Measurements from ENCODE around the gene TTC28.

Gene TTC28

GRCh38 chr22:28147401-28147800, 532.2 kb downstream of the TTC28 start:
- Histone ChIP-seq H3K9me3 (ENCODE audit: control insufficient read depth, insufficient read depth, low read depth, low read length) (no peaks in the 10 kb centered on the region), H3K4me3 (ENCODE audit: low read depth, low read length) (no peak overlapping the region), H3K4me1 (ENCODE audit: control insufficient read depth, insufficient read depth, low read length) (peaks cover 7% of the 10 kb centered on the region), H3K36me3 (ENCODE audit: control insufficient read depth in 2 of 2, insufficient read depth in 1 of 2, low read length in 2 of 2) (no peaks in the 10 kb centered on the region), H3K27ac (ENCODE audit: extremely low read depth, low read depth, low read length) (no peak overlapping the region)
- POLR2A ChIA-PET = no interaction called here
- no peak for TF ChIP-seq ZNF843 (tag by site-specific recombination; IDR thresholded peaks at IDR 0.05)
- no peak for TF ChIP-seq BCL11A (tag by site-specific recombination; IDR thresholded peaks at IDR 0.05; ENCODE audit: low read depth)
- no peak for TF ChIP-seq SCRT2 (tag by site-specific recombination; IDR thresholded peaks at IDR 0.05)
- no peak for TF ChIP-seq ZNF350 (tag by site-specific recombination; IDR thresholded peaks at IDR 0.05)
- no peak for TF ChIP-seq ZNF610 (tag by site-specific recombination; IDR thresholded peaks at IDR 0.05; ENCODE audit: borderline replicate concordance)
- TF ChIP-seq OSR2 (tag by site-specific recombination; IDR thresholded peaks at IDR 0.05) = no peak
- no peak for TF ChIP-seq ZNF311 (tag by site-specific recombination; IDR thresholded peaks at IDR 0.05; ENCODE audit: borderline replicate concordance)
- TF ChIP-seq, protein P1, sequence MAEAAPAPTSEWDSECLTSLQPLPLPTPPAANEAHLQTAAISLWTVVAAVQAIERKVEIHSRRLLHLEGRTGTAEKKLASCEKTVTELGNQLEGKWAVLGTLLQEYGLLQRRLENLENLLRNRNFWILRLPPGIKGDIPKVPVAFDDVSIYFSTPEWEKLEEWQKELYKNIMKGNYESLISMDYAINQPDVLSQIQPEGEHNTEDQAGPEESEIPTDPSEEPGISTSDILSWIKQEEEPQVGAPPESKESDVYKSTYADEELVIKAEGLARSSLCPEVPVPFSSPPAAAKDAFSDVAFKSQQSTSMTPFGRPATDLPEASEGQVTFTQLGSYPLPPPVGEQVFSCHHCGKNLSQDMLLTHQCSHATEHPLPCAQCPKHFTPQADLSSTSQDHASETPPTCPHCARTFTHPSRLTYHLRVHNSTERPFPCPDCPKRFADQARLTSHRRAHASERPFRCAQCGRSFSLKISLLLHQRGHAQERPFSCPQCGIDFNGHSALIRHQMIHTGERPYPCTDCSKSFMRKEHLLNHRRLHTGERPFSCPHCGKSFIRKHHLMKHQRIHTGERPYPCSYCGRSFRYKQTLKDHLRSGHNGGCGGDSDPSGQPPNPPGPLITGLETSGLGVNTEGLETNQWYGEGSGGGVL (tag by site-specific recombination; IDR thresholded peaks at IDR 0.05) = no peak
- no peak for TF ChIP-seq ZNF114 (tag by site-specific recombination; IDR thresholded peaks at IDR 0.05)
- TF ChIP-seq ZFHX2 (tag by site-specific recombination; conservative IDR thresholded peaks at IDR 0.05) = no peak
- no peak for TF ChIP-seq ZSCAN23 (tag by site-specific recombination; IDR thresholded peaks at IDR 0.05)
- TF ChIP-seq ZNF768 (tag by site-specific recombination; IDR thresholded peaks at IDR 0.05) = no peak
- TF ChIP-seq KLF8 (tag by site-specific recombination; IDR thresholded peaks at IDR 0.05) = no peak
- TF ChIP-seq GLI2 (tag by site-specific recombination; IDR thresholded peaks at IDR 0.05; ENCODE audit: borderline replicate concordance, low read depth) = no peak
- TF ChIP-seq ZNF510 (tag by site-specific recombination; IDR thresholded peaks at IDR 0.05; ENCODE audit: insufficient replicate concordance) = no peak
- no peak for TF ChIP-seq PRDM4 (tag by site-specific recombination; IDR thresholded peaks at IDR 0.05)
- TF ChIP-seq ZBTB48 (tag by site-specific recombination; IDR thresholded peaks at IDR 0.05) = no peak
- CTCF ChIA-PET = no interaction called here

- H3K9me3 ChIP-seq (ENCODE audit: control insufficient read depth, insufficient read depth, low read depth, low read length) = no peaks in the 10 kb centered on the region
- peaks cover 12% of the 10 kb centered on the region for H3K4me1 ChIP-seq (ENCODE audit: control insufficient read depth, insufficient read depth, low read length)
- H3K36me3 ChIP-seq (ENCODE audit: control insufficient read depth in 2 of 2, insufficient read depth in 1 of 2, low read length in 2 of 2) = no peaks in the 10 kb centered on the region
- CTCF ChIA-PET = interaction anchor here (0.6 kb wide), 1 partner anchor 1000 kb away, joined by 3 read pairs; no protein-coding TSS in a partner anchor
- POLR2A ChIA-PET = no interaction called here
- H3K27ac ChIP-seq (ENCODE audit: extremely low read depth, low read depth, low read length) = no peak overlapping the region
- no peak overlapping the region for H3K4me3 ChIP-seq (ENCODE audit: low read depth, low read length)
- TF ChIP-seq ZNF214 (tag by site-specific recombination; IDR thresholded peaks at IDR 0.05; ENCODE audit: borderline replicate concordance) (no peak), ZNF202 (tag by site-specific recombination; IDR thresholded peaks at IDR 0.05; ENCODE audit: borderline replicate concordance) (no peak), ZNF660 (tag by site-specific recombination; IDR thresholded peaks at IDR 0.05) (no peak), ATF2 (tag by site-specific recombination; IDR thresholded peaks at IDR 0.05; ENCODE audit: low read depth) (no peak), ZNF692 (tag by site-specific recombination; IDR thresholded peaks at IDR 0.05) (no peak), ZNF184 (tag by site-specific recombination; IDR thresholded peaks at IDR 0.05) (no peak), ZNF175 (tag by site-specific recombination; IDR thresholded peaks at IDR 0.05) (no peak), INSM2 (tag by site-specific recombination; IDR thresholded peaks at IDR 0.05) (no peak), ZNF335 (tag by site-specific recombination; conservative IDR thresholded peaks at IDR 0.05) (no peak)
Observed at GRCh38 chr22:28146401-28147314, 533.0 kb downstream of the TTC28 start.

Data from HEK293 (cell line).